ENCODE measurements around the gene FYTTD1. TPM values are rescaled to one million over a fixed set of nuclear protein-coding genes. Genes with fewer than 3 reads are reported as not detected.

FYTTD1 gene
- total RNA-seq, 1 donor from 2014 or later: 57.1 TPM

GRCh38 chr3:197830308-197830966 is 80.8 kb downstream of the FYTTD1 start:
- no peak for DNase-seq (ENCODE audit: low spot score in 2 of 2, unreplicated experiment in 2 of 2)
- Mint-ChIP-seq H3K36me3 (peaks cover 41% of the 10 kb centered on the region), H3K4me1 (no peaks in the 10 kb centered on the region), H3K27ac (no peak overlapping the region), H3K4me3 (no peak overlapping the region), H3K27me3 (ENCODE audit: low read depth) (no peaks in the 10 kb centered on the region), H3K9me3 (no peaks in the 10 kb centered on the region)
- TF ChIP-seq CTCF (IDR thresholded peaks at IDR 0.05; ENCODE audit: unreplicated experiment): no peak

- no peak for DNase-seq (ENCODE audit: low spot score in 2 of 2, unreplicated experiment in 2 of 2)
- H3K27me3 Mint-ChIP-seq (ENCODE audit: low read depth): no peaks in the 10 kb centered on the region
- H3K4me1 Mint-ChIP-seq: no peaks in the 10 kb centered on the region
- no peak overlapping the region for H3K4me3 Mint-ChIP-seq
- no peak overlapping the region for H3K27ac Mint-ChIP-seq
- peaks cover 41% of the 10 kb centered on the region for H3K36me3 Mint-ChIP-seq
- no peak for TF ChIP-seq CTCF (IDR thresholded peaks at IDR 0.05; ENCODE audit: unreplicated experiment)
- no peaks in the 10 kb centered on the region for H3K9me3 Mint-ChIP-seq
These were observed 81.3 kb downstream of the FYTTD1 start for GRCh38 chr3:197830967-197831313.

GRCh38 chr3:197833930-197834715 is 84.4 kb downstream of the FYTTD1 start:
- H3K9me3 Mint-ChIP-seq: no peaks in the 10 kb centered on the region
- H3K36me3 Mint-ChIP-seq: peaks cover 35% of the 10 kb centered on the region
- H3K27ac Mint-ChIP-seq: no peak overlapping the region
- H3K27me3 Mint-ChIP-seq (ENCODE audit: low read depth): no peaks in the 10 kb centered on the region
- no peaks in the 10 kb centered on the region for H3K4me1 Mint-ChIP-seq
- TF ChIP-seq CTCF (IDR thresholded peaks at IDR 0.05; ENCODE audit: unreplicated experiment): no peak
- DNase-seq (ENCODE audit: low spot score in 2 of 2, unreplicated experiment in 2 of 2): no peak
- H3K4me3 Mint-ChIP-seq: no peak overlapping the region

- Mint-ChIP-seq H3K27me3 (ENCODE audit: low read depth) (no peaks in the 10 kb centered on the region), H3K4me3 (no peak overlapping the region), H3K36me3 (peaks cover 37% of the 10 kb centered on the region), H3K27ac (no peak overlapping the region), H3K4me1 (no peaks in the 10 kb centered on the region), H3K9me3 (no peaks in the 10 kb centered on the region)
- DNase-seq (ENCODE audit: low spot score in 2 of 2, unreplicated experiment in 2 of 2): no peak
- TF ChIP-seq CTCF (IDR thresholded peaks at IDR 0.05; ENCODE audit: unreplicated experiment): no peak
These were observed 85.8 kb downstream of the FYTTD1 start for GRCh38 chr3:197835509-197835908.

GRCh38 chr3:197836244-197836643 is 86.6 kb downstream of the FYTTD1 start:
- Mint-ChIP-seq H3K4me1 (no peaks in the 10 kb centered on the region), H3K27ac (no peak overlapping the region), H3K9me3 (no peaks in the 10 kb centered on the region), H3K27me3 (ENCODE audit: low read depth) (no peaks in the 10 kb centered on the region), H3K4me3 (no peak overlapping the region), H3K36me3 (peaks cover 38% of the 10 kb centered on the region)
- TF ChIP-seq CTCF (IDR thresholded peaks at IDR 0.05; ENCODE audit: unreplicated experiment): no peak
- no peak for DNase-seq (ENCODE audit: low spot score in 2 of 2, unreplicated experiment in 2 of 2)

Other genes starting within 250 kb of the FYTTD1 start
- gene BDH1, start 193.9 kb upstream of the FYTTD1 start, total RNA-seq: 14.0 to 14.9 TPM (median 14.7 TPM) in 3 replicates
- 22.2 to 24.5 TPM (median 22.9 TPM) in 3 replicates for gene RUBCN, start 13.0 kb upstream of the FYTTD1 start, total RNA-seq
- gene LRCH3, start 41.4 kb downstream of the FYTTD1 start, total RNA-seq: 71.8 to 83.1 TPM (median 82.6 TPM) in 3 replicates
- gene RPL35A, start 200.3 kb downstream of the FYTTD1 start, total RNA-seq: 1,252 to 1,366 TPM (median 1,330 TPM) in 3 replicates
- 5.7 to 8.0 TPM (median 6.0 TPM) in 3 replicates for gene LMLN, start 210.3 kb downstream of the FYTTD1 start, total RNA-seq